HG02763 (cell line): Measurements from ENCODE around the gene CYBA.
"Not testable (repeated sequence)": the region's sequence is repeated elsewhere in the genome, so short reads cannot be mapped to it uniquely, and the experiment has no call there.

Source experiments
- ATAC-seq: cut with Tn5 transposase; IDR thresholded peaks from one replicate; pipeline ENCODE4 v1.9.1; 2021; ENCODE audit warnings: mild to moderate bottlenecking, moderate library complexity; ENCODE audit not compliant: unreplicated experiment

CYBA gene

GRCh38 chr16:88616320-88616719 is 34.5 kb downstream of the CYBA start:
- no peak for ATAC-seq

DNA sequence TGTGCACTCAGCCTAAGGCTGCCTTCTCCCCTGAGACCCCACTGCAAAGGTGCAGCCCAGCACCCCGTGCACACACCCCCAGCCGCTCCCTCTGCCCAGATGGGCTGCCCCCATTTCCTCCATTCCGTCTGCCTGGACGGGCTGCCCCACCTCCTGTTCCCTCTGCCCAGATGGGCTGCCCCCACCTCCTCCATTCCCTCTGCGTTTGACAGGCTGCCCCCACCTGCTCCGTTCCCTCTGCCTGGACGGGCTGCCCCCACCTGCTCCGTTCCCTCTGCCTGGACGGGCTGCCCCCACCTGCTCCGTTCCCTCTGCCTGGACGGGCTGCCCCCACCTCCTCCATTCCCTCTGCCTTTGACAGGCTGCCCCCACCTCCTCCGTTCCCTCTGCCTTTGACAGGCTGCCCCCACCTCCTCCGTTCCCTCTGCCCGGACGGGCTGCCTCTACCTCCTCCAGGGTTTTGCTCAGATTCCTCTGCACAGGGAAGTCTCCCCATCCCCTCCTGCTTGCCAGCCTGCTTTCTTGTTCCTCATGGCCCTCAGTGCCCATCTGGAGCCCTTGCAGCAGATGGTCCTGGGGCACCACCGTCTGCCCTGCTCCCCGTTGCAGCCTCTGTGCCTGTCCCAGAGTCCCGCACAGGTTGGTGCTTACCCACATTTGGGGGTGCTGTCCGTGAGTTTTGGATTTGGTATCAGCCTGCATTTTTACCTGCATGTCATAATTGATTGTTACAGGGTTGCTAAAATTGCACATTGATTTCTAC is 35.9 kb downstream of the CYBA start:
- ATAC-seq: no peak

DNA sequence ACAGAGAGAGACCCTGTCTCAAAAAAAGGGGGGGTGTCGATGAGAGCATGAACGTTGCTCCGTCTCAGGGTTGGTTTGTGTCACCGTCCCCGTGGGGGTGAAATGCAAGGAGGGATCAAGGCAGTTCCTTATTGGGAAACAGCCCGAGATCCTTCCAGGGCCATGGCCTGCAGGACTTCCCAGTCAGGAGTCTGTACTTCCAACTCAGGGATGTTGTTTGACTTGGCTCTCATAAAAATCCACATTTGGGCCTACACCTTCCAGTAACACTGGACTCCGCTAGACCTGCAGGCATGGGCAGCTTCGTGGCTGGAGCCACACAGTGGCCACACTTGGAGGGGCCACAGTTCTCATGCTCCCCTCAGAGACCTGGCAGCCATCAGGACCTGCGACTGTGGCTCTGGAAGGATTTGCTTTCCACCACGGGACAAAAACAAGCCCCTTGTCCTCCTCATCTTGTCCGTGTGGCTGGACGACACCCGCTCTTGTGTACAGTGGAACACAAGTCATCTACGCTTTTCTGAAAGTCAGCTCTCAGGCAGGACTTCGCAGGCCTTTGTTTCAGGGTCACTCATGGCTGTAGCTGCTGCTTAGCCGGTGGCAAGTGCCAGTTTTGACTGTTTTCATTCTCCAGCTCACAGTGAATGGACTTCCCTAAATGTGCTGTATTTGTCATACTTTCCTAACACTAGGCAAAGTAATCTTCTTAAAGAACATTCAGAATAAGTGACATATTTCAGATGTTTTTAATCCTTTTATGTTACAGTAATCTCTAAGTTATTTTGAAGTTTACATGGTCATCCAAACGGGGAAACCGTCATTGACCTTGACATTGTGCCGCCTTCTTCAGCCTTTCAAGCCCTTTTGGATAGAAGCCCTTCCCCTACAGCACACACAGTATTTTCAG is 36.7 kb downstream of the CYBA start:
- ATAC-seq: no peak

DNA sequence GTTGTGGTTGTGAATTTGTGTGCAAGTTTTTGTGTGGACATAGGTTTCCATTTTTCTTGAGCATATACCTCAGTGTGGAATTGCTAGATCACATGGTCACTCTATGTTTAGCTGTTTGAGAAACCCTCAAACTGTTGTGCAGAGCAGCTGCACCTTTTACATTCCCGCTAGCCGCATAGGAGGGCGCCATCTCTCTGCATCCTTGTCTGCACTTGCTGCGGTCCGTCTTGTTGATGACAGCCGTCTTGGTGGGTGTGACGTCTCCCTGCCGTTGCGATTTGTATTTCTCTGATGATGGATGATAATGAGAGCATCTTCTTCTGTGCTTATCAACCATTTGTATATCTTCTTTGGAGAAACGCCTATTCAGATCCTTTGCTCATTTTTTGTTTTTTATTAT is 37.6 kb downstream of the CYBA start:
- ATAC-seq: no peak

- no peak for ATAC-seq
Measured at GRCh38 chr16:88610909-88611812, 39.7 kb downstream of the CYBA start.

DNA sequence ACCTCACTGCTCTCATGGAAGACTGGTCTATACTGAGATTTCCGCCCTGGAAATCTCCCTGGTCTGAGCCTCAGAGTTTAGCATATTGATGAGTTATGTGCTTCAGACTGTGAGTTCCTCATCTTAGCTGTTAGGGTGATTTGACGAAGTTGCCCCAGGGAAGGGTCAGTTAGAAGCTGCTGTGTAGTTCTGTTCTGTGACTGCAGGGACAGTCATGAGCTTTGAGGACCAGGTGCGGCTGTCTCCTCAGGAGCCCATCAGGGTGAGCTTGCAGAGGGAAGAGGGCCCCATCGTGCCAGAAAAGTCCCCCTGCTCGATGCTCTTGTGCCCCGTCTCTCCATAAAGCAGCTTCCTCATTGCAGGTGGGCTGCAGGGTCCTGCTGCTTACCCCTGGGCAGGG is 40.8 kb downstream of the CYBA start:
- no peak for ATAC-seq

DNA sequence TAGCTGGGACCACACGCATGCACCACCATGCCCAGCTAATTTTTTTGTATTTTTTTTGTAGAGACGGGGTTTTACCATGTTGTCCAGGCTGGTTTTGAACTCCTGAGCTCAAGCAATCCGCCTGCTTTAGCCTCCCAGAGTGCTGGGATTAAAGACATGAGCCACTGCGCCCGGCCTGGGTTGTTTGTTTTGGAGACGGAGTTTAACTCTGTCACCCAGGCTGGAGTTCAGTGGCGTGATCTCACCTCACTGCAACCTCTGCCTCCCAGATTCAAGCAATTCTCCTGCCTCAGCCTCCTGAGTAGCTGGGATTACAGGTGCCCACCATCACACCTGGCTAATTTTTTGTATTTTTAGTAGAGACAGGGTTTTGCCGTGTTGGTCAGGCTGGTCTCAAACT is 41.4 kb downstream of the CYBA start:
- not testable (repeated sequence) for ATAC-seq

DNA sequence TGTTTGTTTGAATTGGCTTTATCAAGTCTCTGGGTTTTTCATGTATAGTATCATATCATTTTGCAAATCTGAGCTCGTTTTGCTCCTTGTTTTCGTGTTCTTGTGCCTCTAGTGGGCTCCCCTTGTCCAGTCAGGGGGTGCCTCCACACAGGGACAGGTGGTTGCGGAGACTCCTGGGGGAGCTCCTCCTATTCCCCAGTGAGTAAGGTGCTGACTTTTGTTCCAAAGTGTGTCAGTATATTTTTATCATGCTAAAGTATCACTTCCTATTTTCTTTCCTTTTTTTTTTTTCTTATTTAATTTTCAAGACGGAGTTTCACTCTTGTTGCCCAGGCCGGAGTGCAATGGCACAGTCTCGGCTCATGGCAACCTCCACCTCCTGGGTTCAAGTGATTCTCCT is 42.8 kb downstream of the CYBA start:
- no peak for ATAC-seq

GRCh38 chr16:88606148-88606757 is 44.6 kb downstream of the CYBA start:
- no peak for ATAC-seq

DNA sequence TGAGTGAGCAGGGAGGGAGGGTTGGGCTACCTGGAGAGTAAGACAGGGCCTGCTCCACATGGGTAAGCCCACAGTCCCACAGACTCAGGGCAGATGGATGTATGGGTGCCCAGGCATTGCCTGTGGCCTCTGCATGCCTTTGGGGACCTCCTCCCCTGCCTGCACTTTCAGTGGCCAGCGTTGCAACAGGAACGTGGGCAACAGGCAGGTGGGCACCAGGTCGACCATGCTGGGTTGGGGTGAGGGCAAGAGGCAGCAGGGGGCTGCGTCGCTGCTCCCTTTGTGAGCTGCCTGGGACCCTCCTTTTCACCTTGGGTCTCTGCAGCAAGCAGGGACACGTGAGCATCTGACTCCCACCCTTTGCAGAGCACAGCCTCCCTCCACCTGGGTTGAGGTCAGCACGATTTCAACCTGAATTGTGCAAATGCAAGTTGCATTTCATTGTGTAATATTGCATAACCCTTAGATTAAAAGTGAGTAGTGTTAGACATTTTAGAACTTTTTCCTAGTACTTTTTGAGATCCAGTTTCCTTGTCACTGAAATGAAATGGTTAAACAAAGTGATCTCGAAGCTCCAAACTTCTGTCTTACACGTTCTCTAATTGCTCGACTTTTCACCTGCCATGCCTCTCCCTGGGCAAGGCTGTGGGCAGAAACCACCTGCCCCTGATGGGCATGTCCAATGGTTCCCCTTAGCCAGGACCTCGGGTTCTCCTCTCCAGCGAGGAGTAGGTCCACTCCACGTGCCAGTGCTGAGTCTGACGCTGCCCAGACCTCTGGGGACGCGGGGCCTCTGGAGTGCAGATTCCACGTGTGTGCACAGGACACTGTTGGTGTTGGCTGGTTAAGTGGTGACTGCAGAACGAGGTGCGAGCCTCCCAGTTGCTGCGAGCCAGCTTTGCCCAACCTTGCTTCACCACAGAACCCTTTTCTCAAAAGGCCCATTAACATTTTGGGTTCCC is 45.4 kb downstream of the CYBA start:
- ATAC-seq: no peak

- ATAC-seq: no peak
Measured at GRCh38 chr16:88602091-88602490, 48.8 kb downstream of the CYBA start.

DNA sequence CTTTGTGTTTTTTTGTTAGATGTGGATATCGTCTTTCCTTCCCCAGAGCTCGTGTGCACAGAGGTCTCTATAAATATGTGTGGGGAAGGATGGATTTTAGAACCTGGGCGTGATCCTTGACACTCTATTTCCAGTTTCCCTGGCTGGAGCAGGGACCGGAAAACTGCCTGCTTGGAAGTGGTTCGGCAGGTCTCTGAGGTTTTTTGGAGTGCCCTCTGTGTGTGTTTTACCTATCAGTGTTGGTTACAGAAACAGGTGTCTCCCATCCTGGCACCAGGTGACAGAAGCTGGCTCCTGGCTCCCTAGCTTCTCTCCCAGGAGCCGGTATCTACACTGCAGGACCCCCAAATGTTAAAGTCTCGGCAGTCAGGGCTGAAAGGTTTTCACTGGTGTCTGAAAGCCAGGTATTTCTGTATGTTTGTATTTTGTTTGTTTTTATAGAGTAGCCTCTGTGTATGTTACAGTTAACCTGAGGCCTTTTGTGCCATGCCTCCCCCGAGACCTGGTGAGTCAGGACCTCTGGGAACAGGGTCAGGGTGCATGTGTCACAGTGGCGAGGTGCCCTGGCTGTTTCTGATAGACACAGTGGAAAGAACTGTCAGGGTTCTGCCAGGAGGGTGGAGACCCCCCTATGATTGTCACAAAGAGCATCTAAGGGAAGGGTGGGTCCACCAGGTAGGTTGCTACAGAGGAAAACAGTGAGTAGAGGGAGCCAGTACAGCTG is 49.4 kb downstream of the CYBA start:
- no peak for ATAC-seq

- no peak for ATAC-seq
Measured at GRCh38 chr16:88600539-88600896, 50.3 kb downstream of the CYBA start.

DNA sequence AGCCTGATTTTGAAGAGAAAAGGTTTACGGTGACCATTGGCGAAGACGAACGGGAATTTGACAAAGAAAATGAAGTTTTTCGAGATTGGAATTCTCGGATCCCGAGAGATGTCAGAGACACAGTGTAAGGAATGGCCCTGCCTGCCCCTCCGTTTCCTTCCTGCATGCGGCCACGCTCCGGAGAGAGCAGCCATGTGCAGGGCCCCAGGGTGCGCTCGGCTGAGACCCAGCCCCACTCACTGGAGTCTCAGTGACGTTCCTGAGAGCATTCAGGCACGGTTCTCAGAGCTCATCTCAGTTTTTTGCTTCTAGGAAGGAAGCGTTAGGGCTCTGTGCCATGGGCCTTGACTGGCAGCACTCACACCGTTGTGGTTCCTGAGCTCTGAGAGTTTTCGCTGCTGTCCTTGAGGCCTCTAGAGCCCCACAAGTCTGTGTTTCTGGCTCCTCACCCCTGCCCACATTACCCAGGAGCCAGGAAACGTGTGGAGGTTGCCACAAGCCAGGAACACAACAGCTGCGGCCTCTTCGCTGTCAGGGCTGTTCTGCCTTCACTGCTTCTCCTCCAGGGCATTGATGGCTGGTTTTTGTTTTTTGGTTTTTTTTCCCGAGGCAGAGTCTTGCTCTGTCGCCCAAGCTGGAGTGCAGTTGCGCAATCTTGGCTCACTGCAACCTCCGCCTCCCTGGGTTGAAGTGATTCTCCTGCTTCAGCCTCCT is 50.9 kb downstream of the CYBA start:
- no peak for ATAC-seq

GRCh38 chr16:88599092-88599733 is 51.6 kb downstream of the CYBA start:
- ATAC-seq: no peak

DNA sequence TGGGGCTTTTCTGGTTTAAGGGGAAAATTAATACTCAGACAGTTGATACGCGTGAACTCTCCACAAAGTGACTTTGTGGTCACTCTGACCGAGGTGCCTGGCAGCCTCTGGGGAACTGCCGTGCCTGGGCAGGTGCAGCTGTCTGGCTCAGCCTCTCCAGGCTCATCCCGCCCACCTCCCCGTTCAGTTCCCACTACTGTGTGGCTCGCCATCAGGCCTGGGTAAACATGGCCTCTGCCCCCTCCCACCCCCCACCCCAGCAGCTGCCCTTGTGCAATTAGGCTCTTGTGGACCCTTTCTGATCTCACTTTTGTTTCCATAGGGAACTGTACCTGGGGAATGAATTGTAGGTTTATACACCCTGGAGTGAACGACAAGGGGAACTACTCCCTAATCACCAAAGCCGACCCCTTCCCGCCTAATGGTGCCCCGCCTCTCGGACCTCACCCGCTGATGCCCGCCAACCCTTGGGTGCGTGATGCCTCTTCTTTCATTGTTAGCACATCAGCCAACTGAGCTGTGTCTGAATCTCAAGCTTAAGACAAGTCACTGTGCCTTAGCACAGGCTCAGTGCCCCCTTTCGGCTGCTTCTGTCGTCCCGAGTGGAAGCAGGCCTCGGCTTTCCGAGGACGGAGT is 52.9 kb downstream of the CYBA start:
- ATAC-seq: no peak

DNA sequence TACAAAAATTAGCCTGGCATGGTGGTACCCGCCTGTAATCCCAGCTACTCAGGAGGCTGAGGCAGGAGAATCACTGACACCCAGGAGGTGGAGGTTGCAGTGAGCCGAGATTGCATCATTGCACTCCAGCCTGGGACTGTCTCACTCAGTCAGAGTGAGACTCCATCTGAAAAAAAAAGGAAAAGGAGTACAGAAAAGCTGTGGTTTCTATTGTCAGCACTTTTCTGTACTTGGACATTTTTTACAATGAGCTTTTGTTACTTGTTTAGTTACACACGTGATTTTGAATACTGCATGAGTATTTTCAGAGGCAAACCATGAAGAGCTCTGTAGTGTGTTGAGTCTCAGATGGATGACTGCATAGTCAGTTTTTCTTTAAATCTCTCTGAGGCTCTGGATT is 54.4 kb downstream of the CYBA start:
- ATAC-seq: no peak
